Neural progenitor cell (in vitro differentiated cells): ENCODE data around the gene TP53BP1.

Experiments used
- CTCF ChIP-seq: fragments of 200-600 bp; sonication (generic); IDR thresholded peaks from 2 replicates; pipeline ENCODE4 v1.5.1; 2017; ENCODE audit warnings: antibody characterized with exemption, mild to moderate bottlenecking
- EZH2 ChIP-seq: fragments of 200-600 bp; sonication (generic); IDR thresholded peaks from 2 replicates; pipeline ENCODE4 v1.6.1; 2017; ENCODE audit warnings: antibody characterized with exemption, mild to moderate bottlenecking, moderate library complexity
- EZH2phosphoT487 ChIP-seq: fragments of 200-600 bp; sonication (generic); IDR thresholded peaks from 2 replicates; pipeline ENCODE4 v1.6.1; 2017; ENCODE audit warnings: antibody characterized with exemption

- TF ChIP-seq CTCF = no peak
- no peak for TF ChIP-seq EZH2
- TF ChIP-seq EZH2phosphoT487 = no peak
Measured at GRCh38 chr15:43360821-43361220, 132.1 kb downstream of the TP53BP1 start.
